ENCODE results near the gene MPV17.

- TF ChIP-seq CTCF (IDR thresholded peaks at IDR 0.05) (no peak), POLR2A (IDR thresholded peaks at IDR 0.05) (no peak)
These were observed 37.9 kb downstream of the MPV17 start for GRCh38 chr2:27284996-27285395.

Data from body of pancreas (tissue), 4 donors.